GM12878 (cell line): ENCODE data around the gene MAGI1. TPM values are rescaled to one million over a fixed set of nuclear protein-coding genes. Genes with fewer than 3 reads are reported as not detected.
"Not testable (repeated sequence)": the region's sequence is repeated elsewhere in the genome, so short reads cannot be mapped to it uniquely, and the experiment has no call there.

ENCODE experiments used
- ATAC-seq: fragments of 200-7000 bp; cut with Tn5 transposase; 3 replicates; pipeline ENCODE4 v1.9.1; 2020; ENCODE audit warnings: mild to moderate bottlenecking, moderate library complexity
- BruUV-seq: library from RNA; stranded (reverse); fragments of 400-500 nt; replicated peaks from 2 replicates; lab custom pipeline; 2021; lab: Mats Ljungman, UMichigan
- CTCF ChIA-PET: fragments of 300-600 bp; sonication (Branson Sonifier 250); formaldehyde crosslinking; extraction: SDS; loops from one replicate; lab custom pipeline; 2021; ENCODE audit warnings: inconsistent platforms; lab: Yijun Ruan, JAX
- POLR2A ChIA-PET: fragments of 350-600 bp; formaldehyde crosslinking; extraction: SDS; loops from one replicate; lab custom pipeline; 2021; ENCODE audit warnings: inconsistent platforms; lab: Charles Lee
- RAD21 ChIA-PET: fragments of 300-600 bp; sonication (Branson Sonifier 250); formaldehyde crosslinking; loops from one replicate; lab custom pipeline; 2023; ENCODE audit warnings: antibody characterized with exemption; ENCODE audit not compliant: unreplicated experiment; lab: Charles Lee
- SMC1A ChIA-PET: fragments of 300-600 bp; sonication (Branson Sonifier 250); formaldehyde crosslinking; loops from one replicate; lab custom pipeline; 2023; ENCODE audit not compliant: unreplicated experiment, uncharacterized antibody; lab: Charles Lee
- DNase-seq: peaks from one replicate; pipeline ENCODE4 v3.0.0-alpha.2; 2011; ENCODE audit warnings: low read depth, low spot score
- FAIRE-seq: peaks from 3 replicates; lab custom pipeline; 2011; peaks lifted over from hg19 to GRCh38; lab: Jason Lieb, UNC
- H2AFZ ChIP-seq: 2 replicates; pipeline ENCODE4 v1.6.0; 2011; ENCODE audit warnings: low read depth, low read length, control low read depth; ENCODE audit not compliant: control insufficient read depth
- H3K27ac ChIP-seq: 2 replicates; pipeline ENCODE4 v1.5.1; 2011; ENCODE audit warnings: control low read depth; ENCODE audit not compliant: control insufficient read depth, insufficient read depth
- H3K27me3 ChIP-seq, 2 experiments: replicated peaks in 1 of 2; 2 replicates each; pipeline versions ENCODE4 v1.6.0 to v1.6.1; 2011; ENCODE audit warnings: low read length in 1 of 2; ENCODE audit not compliant: control insufficient read depth in 2 of 2, insufficient read depth in 2 of 2
- H3K36me3 ChIP-seq, 2 experiments: 2 replicates each; pipeline ENCODE4 v1.5.1; 2011; ENCODE audit warnings: low read length in 1 of 2; ENCODE audit not compliant: control insufficient read depth in 2 of 2, insufficient read depth in 2 of 2
- H3K4me1 ChIP-seq: 2 replicates; pipeline ENCODE4 v1.6.1; 2011; ENCODE audit warnings: mild to moderate bottlenecking, low read length, moderate library complexity, mixed read lengths; ENCODE audit not compliant: control insufficient read depth, insufficient read depth
- H3K4me2 ChIP-seq: 2 replicates; pipeline ENCODE4 v1.6.0; 2011; ENCODE audit warnings: control low read depth; ENCODE audit not compliant: control insufficient read depth, insufficient read depth
- H3K4me3 ChIP-seq: fragments of 200-600 bp; sonication (generic); 2 replicates; pipeline ENCODE4 v1.5.1; 2016
- H3K79me2 ChIP-seq: 2 replicates; pipeline ENCODE4 v1.6.0; 2011; ENCODE audit warnings: low read length; ENCODE audit not compliant: control insufficient read depth, insufficient read depth
- H3K9ac ChIP-seq: 2 replicates; pipeline ENCODE4 v1.8.0; 2011; ENCODE audit warnings: low read length, control low read depth, mixed read lengths; ENCODE audit not compliant: control insufficient read depth, insufficient read depth
- H3K9me3 ChIP-seq: replicated peaks from 3 replicates; pipeline ENCODE4 v1.5.1; 2011; ENCODE audit warnings: mild to moderate bottlenecking, low read length; ENCODE audit not compliant: control insufficient read depth, insufficient read depth
- H4K20me1 ChIP-seq: 2 replicates; pipeline ENCODE4 v1.6.0; 2011; ENCODE audit not compliant: control insufficient read depth, insufficient read depth
- MXI1 ChIP-seq: fragments of 150-350 bp; IDR thresholded peaks from 2 replicates; pipeline ENCODE4 v1.6.1; 2011; ENCODE audit warnings: low read depth, mild to moderate bottlenecking, inconsistent platforms, low read length, improper control_type of control experiment
- NFIC ChIP-seq: IDR thresholded peaks from 2 replicates; pipeline ENCODE4 v1.6.1; 2012; ENCODE audit warnings: low read depth, mild to moderate bottlenecking, inconsistent platforms, low read length, moderate library complexity
- NRF1 ChIP-seq: conservative IDR thresholded peaks from 2 replicates; pipeline ENCODE4 v1.6.1; 2011; ENCODE audit warnings: mild to moderate bottlenecking, low read depth, low read length, improper control_type of control experiment
- SP1 ChIP-seq: IDR thresholded peaks from one replicate; pipeline ENCODE4 v1.6.1; 2011; ENCODE audit warnings: low read depth, low read length
- SRF ChIP-seq, 2 experiments: IDR thresholded peaks; 2 replicates each; pipeline ENCODE4 v1.6.1; 2011; ENCODE audit warnings: low read depth in 2 of 2, low read length in 2 of 2, mild to moderate bottlenecking in 1 of 2, moderate library complexity in 1 of 2
- SUPT20H ChIP-seq: IDR thresholded peaks from 2 replicates; pipeline ENCODE4 v1.6.1; 2011; ENCODE audit warnings: low read depth, mild to moderate bottlenecking, low read length, moderate library complexity, borderline replicate concordance; ENCODE audit not compliant: control insufficient read depth
- TAF1 ChIP-seq: IDR thresholded peaks from 2 replicates; pipeline ENCODE4 v1.6.1; 2011; ENCODE audit warnings: mild to moderate bottlenecking, low read depth, low read length, borderline replicate concordance
- ZNF217 ChIP-seq: fragments of 450-650 bp; IDR thresholded peaks from 2 replicates; pipeline ENCODE4 v1.6.1; 2017; ENCODE audit warnings: antibody characterized with exemption, mild to moderate bottlenecking
- WGBS: methylation state at CpG from one replicate; pipeline ENCODE4 v1.1.6; 2016; ENCODE audit warnings: low lambda C conversion rate; ENCODE audit not compliant: insufficient replicate concordance, insufficient coverage; ENCODE audit errors: missing lambda C conversion rate; 5-methylcytosine and 5-hydroxymethylcytosine counted together
- in situ Hi-C: fragments of 300-500 bp; cut with MboI; formaldehyde crosslinking; loops from 9 replicates; pipeline ENCODE4 v1.14.3; 2018; ENCODE audit warnings: mixed read lengths
- intact Hi-C: fragments of 100-400 bp; cut with micrococcal nuclease; formaldehyde crosslinking; loops from one replicate; pipeline ENCODE4 v1.14.2; 2022; ENCODE audit not compliant: unreplicated experiment
- polyA plus RNA-seq, 11 experiments: library from polyadenylated mRNA; depleted of rRNA in 4 of 11; unstranded in 6 of 11; stranded (reverse) in 5 of 11; fragments of >200 nt; fragmentation: Nextera tagmentation in 4 of 11; fragmentation: Illumina TruSeq in 1 of 11; extraction: Ambion mirVana in 4 of 11; extraction: Trizol in 1 of 11; gene quantifications; 1 replicate in 1 of 11; 2 replicates in 10 of 11; pipeline versions ENCODE4 v1.2.1 to v1.2.3, GENCODE V29; 2011 to 2016; ENCODE audit warnings: inconsistent platforms in 2 of 11, missing spikeins in 2 of 11, low read depth in 1 of 11
- total RNA-seq, 4 experiments: library from RNA; depleted of rRNA in 3 of 4; stranded (reverse); fragments of >200 nt in 3 of 4; fragmentation: Illumina TruSeq in 1 of 4; extraction: Trizol in 1 of 4; gene quantifications; 2 replicates each; pipeline versions ENCODE4 v1.2.1 to v1.2.3, GENCODE V29; 2013 to 2021
- TF ChIP-seq, protein P1 (sequence below): IDR thresholded peaks from 2 replicates; pipeline ENCODE4 v1.6.1; 2011; ENCODE audit warnings: borderline replicate concordance, low read depth, mild to moderate bottlenecking, moderate library complexity, low read length; ENCODE audit not compliant: insufficient read depth, poor library complexity, severe bottlenecking
- TF ChIP-seq, protein P2 (sequence below): fragments of 450-650 bp; IDR thresholded peaks from 2 replicates; pipeline ENCODE4 v1.6.1; 2016; ENCODE audit warnings: mild to moderate bottlenecking

MAGI1 gene
- total and polyA plus RNA-seq, 10 of the 15 experiments (the other 5 are each of a cell fraction or from before 2014, with no cell fraction given), result 0.02 to 3.3 (median 0.29) TPM; not detected in 1

DNA sequence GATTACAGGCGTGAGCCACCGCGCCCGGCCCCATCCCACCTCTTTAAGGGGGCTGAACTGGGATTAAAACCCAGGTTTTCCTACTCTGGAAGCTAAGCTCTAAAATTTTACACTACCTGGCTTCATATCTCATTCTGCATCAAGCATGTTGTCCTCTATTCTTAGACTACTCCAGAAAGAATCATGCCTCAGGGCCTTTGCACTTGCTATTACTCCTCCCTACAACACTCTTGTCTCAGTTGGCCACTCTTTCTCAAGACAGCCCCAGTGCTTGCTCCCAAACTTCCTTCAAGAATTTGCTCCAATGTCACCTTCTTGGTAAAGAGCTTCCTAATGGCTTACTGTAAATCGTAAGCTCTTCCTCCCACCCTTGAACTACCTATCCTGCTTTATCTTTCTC lies 521.7 kb downstream of the MAGI1 start:
- intact Hi-C loops, result no loop called here
- no peak for FAIRE-seq
- BruUV-seq, result no TSS peak
- Histone ChIP-seq H3K9ac (no peak overlapping the region), H3K4me2 (no peak overlapping the region), H3K79me2 (no peaks in the 10 kb centered on the region), H2AFZ (no peak overlapping the region), H3K36me3 (no peaks in the 10 kb centered on the region), H3K27me3 (no peaks in the 10 kb centered on the region), H3K4me1 (no peaks in the 10 kb centered on the region), H3K27ac (no peak overlapping the region), H3K9me3 (no peaks in the 10 kb centered on the region), H4K20me1 (no peaks in the 10 kb centered on the region), H3K4me3 (no peak overlapping the region)
- TF ChIP-seq, protein P1, sequence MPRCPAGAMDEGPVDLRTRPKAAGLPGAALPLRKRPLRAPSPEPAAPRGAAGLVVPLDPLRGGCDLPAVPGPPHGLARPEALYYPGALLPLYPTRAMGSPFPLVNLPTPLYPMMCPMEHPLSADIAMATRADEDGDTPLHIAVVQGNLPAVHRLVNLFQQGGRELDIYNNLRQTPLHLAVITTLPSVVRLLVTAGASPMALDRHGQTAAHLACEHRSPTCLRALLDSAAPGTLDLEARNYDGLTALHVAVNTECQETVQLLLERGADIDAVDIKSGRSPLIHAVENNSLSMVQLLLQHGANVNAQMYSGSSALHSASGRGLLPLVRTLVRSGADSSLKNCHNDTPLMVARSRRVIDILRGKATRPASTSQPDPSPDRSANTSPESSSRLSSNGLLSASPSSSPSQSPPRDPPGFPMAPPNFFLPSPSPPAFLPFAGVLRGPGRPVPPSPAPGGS, result no peak
- TF ChIP-seq SP1 (no peak), NFIC (no peak), SUPT20H (no peak), ZNF217 (no peak), TAF1 (no peak), MXI1 (no peak), NRF1 (no peak), SRF (IDR thresholded peaks at IDR 0.05; ENCODE audit: low read depth in 2 of 2, low read length in 2 of 2) (no peak)
- TF ChIP-seq, protein P2, sequence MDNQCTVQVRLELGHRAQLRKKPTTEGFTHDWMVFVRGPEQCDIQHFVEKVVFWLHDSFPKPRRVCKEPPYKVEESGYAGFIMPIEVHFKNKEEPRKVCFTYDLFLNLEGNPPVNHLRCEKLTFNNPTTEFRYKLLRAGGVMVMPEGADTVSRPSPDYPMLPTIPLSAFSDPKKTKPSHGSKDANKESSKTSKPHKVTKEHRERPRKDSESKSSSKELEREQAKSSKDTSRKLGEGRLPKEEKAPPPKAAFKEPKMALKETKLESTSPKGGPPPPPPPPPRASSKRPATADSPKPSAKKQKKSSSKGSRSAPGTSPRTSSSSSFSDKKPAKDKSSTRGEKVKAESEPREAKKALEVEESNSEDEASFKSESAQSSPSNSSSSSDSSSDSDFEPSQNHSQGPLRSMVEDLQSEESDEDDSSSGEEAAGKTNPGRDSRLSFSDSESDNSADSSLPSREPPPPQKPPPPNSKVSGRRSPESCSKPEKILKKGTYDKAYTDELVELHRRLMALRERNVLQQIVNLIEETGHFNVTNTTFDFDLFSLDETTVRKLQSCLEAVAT, result no peak
- WGBS, result 70% methylated on average over 5 of the region's 5 CpGs
- in situ Hi-C loops, result no loop called here
- DNase-seq, result no peak
- no peak for ATAC-seq
- SMC1A ChIA-PET, result no interaction called here
- RAD21 ChIA-PET, result no interaction called here
- POLR2A ChIA-PET, result no interaction called here
- CTCF ChIA-PET, result no interaction called here

DNA sequence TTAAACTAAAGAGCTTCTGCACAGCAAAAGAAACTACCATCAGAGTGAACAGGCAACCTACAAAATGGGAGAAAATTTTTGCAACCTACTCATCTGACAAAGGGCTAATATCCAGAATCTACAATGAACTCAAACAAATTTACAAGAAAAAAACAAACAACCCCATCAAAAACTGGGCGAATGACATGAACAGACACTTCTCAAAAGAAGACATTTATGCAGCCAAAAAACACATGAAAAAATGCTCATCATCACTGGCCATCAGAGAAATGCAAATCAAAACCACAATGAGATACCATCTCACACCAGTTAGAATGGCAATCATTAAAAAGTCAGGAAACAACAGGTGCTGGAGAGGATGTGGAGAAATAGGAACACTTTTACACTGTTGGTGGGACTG lies 524.4 kb downstream of the MAGI1 start:
- not testable (repeated sequence) for ATAC-seq, DNase-seq

More for the DNA sequence above, 524.4 kb downstream of the MAGI1 start:
- H3K9me3 ChIP-seq, H3K27me3 ChIP-seq, intact Hi-C loops, H3K4me2 ChIP-seq, RAD21 ChIA-PET, H4K20me1 ChIP-seq, BruUV-seq, H3K9ac ChIP-seq, in situ Hi-C loops, H2AFZ ChIP-seq, FAIRE-seq, H3K36me3 ChIP-seq, POLR2A ChIA-PET, H3K79me2 ChIP-seq, H3K4me3 ChIP-seq, H3K27ac ChIP-seq, H3K4me1 ChIP-seq, CTCF ChIA-PET, SMC1A ChIA-PET: not testable (repeated sequence)
- WGBS, result 0% methylated on average over 1 of the region's 1 CpG
